ENCODE data around the gene TLCD5.

The TLCD5 gene

DNA sequence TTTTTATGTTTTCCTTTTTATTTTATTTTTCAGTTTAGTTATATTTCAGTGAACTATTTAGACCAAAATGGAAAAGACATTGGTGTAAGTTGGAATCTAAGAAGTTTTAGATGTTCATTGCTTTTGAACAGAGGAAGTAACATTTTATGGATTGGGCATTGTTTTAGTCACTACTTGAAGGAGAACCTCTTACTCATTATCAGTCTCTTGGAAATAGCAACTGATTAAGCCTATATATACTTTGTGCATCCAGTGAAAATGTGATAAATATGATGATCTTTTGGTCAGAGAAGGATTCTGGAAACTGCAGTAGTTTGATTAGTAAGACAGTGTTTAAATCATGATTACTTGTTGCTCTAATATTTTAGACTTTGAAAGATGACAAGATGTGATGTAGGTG, 25.5 kb downstream of the TLCD5 start:
- DNase-seq: no peak
- TF ChIP-seq, protein P1, sequence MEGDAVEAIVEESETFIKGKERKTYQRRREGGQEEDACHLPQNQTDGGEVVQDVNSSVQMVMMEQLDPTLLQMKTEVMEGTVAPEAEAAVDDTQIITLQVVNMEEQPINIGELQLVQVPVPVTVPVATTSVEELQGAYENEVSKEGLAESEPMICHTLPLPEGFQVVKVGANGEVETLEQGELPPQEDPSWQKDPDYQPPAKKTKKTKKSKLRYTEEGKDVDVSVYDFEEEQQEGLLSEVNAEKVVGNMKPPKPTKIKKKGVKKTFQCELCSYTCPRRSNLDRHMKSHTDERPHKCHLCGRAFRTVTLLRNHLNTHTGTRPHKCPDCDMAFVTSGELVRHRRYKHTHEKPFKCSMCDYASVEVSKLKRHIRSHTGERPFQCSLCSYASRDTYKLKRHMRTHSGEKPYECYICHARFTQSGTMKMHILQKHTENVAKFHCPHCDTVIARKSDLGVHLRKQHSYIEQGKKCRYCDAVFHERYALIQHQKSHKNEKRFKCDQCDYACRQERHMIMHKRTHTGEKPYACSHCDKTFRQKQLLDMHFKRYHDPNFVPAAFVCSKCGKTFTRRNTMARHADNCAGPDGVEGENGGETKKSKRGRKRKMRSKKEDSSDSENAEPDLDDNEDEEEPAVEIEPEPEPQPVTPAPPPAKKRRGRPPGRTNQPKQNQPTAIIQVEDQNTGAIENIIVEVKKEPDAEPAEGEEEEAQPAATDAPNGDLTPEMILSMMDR (IDR thresholded peaks at IDR 0.05; ENCODE audit: low read depth, low read length): no peak
- Histone ChIP-seq H3K9me3 (no peaks in the 10 kb centered on the region), H3K36me3 (no peaks in the 10 kb centered on the region), H3K4me3 (ENCODE audit: low read depth, low read length) (no peak overlapping the region), H3K27me3 (no peaks in the 10 kb centered on the region), H3K4me1 (peaks cover 9% of the 10 kb centered on the region)

DNA sequence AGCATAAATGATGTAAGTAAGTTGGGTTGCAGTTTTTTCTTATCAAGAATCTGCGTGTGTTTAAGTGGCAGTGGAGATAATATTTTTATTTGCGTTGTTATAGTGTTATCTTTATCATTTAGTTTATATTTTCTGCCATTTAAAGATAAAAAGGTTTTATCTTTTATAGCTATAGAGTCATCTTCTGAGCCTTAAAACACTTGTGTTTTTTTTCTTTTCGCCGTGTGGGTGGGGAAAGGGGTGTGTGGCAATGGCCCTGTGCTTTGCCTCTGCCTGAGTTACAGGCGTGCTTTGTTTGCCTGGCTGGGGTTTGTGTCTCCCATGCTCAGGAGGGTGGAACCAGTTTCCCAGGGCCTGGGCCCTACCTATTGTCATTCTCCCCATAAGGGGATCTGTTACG, 27.3 kb downstream of the TLCD5 start:
- Histone ChIP-seq H3K36me3 (no peaks in the 10 kb centered on the region), H3K4me1 (peaks cover 3% of the 10 kb centered on the region; the same call in 1 of the 2 replicates), H3K9me3 (no peaks in the 10 kb centered on the region), H3K4me3 (ENCODE audit: low read depth, low read length) (no peak overlapping the region), H3K27me3 (no peaks in the 10 kb centered on the region)
- TF ChIP-seq, protein P1 (IDR thresholded peaks at IDR 0.05; ENCODE audit: low read depth, low read length): no peak
- DNase-seq: no peak

DNA sequence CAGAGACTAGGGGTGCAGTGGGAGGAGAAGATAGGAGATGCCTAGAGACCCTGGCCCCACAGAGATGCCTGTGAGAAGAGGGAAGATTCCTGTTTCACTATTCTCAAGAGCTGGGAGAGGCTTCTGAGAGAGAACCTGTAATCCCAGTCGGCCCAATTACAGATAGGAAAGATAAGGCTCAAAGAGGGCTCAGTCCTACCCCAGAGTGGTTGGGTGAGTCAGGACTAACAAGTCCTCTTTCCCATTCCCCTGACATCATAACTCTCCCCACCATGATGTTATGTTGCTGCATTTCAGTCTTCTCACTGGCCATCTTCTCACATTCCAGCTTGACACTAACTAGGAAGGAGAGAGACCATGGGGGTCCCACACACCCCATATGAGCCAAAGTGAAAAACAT, 29.0 kb downstream of the TLCD5 start:
- DNase-seq: no peak
- H3K9me3 ChIP-seq: no peaks in the 10 kb centered on the region
- H3K36me3 ChIP-seq: no peaks in the 10 kb centered on the region
- no peak overlapping the region for H3K4me3 ChIP-seq (ENCODE audit: low read depth, low read length)
- no peaks in the 10 kb centered on the region for H3K4me1 ChIP-seq
- no peaks in the 10 kb centered on the region for H3K27me3 ChIP-seq
- TF ChIP-seq, protein P1 (IDR thresholded peaks at IDR 0.05; ENCODE audit: low read depth, low read length): no peak

DNA sequence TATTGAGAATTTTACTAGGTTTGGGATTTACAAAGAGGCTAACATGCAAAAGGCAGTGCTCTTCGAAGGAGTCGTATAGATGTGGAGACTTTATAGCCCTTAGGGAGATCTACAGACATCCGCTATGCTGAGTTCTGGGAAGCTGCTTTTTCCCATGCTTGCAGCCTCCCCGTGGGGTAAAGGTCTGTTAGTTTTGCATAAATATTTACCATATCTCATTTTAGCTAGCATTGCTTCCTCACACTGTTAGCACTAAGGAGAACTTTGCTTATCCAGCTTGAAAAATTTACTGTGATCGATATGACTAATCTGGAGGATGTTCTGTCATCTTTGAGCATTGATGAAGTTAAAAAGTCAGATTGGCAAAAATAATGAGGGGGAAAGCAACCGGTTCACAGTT, 29.7 kb downstream of the TLCD5 start:
- Histone ChIP-seq H3K27me3 (no peaks in the 10 kb centered on the region), H3K4me3 (ENCODE audit: low read depth, low read length) (no peak overlapping the region), H3K9me3 (no peaks in the 10 kb centered on the region), H3K4me1 (no peaks in the 10 kb centered on the region), H3K36me3 (no peaks in the 10 kb centered on the region)
- TF ChIP-seq, protein P1 (IDR thresholded peaks at IDR 0.05; ENCODE audit: low read depth, low read length): no peak
- no peak for DNase-seq

DNA sequence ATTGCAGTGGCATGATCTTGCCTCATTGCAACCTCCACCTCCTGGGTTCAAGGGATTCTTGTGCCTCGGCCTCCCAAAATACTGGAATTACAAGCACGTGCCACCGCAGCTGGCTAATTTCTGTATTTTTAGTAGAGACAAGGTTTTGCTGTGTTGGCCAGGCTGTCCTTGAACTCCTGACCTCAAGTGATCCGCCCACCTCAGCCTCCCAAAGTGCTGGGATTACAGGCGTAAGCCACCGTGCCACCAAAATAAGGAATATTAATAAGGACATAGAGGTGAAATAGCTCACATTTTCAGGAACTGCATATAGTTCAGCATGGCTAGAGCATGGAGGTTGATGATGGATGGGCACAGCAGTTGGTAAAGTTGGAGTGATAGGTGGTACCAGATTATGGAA, 32.5 kb downstream of the TLCD5 start:
- Histone ChIP-seq H3K27me3 (no peaks in the 10 kb centered on the region), H3K4me3 (ENCODE audit: low read depth, low read length) (no peak overlapping the region), H3K4me1 (no peaks in the 10 kb centered on the region), H3K36me3 (no peaks in the 10 kb centered on the region), H3K9me3 (no peaks in the 10 kb centered on the region)
- no peak for DNase-seq
- TF ChIP-seq, protein P1 (IDR thresholded peaks at IDR 0.05; ENCODE audit: low read depth, low read length): no peak

DNA sequence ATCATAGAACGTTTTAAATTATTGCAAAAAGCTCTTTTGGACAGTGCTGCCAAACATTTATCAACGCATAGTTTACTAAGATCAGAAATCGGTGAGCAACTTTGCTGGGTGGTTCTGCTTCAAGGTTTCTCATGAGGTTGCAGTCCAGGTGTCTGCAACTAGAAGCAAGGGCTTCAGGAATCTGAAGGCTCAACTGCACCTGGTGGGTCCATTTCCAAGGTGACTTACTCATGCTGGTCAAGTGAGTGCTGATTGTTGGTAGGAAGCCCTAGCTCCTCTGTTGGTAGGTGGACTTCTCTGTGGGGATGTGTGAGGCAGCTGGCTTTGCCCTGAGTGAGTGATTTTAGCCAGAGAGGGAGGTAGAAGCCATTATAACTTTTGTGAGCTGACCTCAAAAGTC, 33.6 kb downstream of the TLCD5 start:
- Histone ChIP-seq H3K36me3 (no peaks in the 10 kb centered on the region), H3K9me3 (no peaks in the 10 kb centered on the region), H3K4me1 (no peaks in the 10 kb centered on the region), H3K27me3 (no peaks in the 10 kb centered on the region), H3K4me3 (ENCODE audit: low read depth, low read length) (no peak overlapping the region)
- TF ChIP-seq, protein P1 (IDR thresholded peaks at IDR 0.05; ENCODE audit: low read depth, low read length): no peak
- no peak for DNase-seq

Data from BE2C (cell line).